T-helper 2 cell (primary cell): ENCODE data around the gene GPATCH3.
"Not testable (repeated sequence)": the region's sequence is repeated elsewhere in the genome, so short reads cannot be mapped to it uniquely, and the experiment has no call there.

ENCODE experiments used
- DNase-seq, 5 experiments: peaks; one replicate each; pipeline versions ENCODE4 v3.0.0 to v3.0.0-alpha.2; 2012 to 2022

Gene GPATCH3

DNA sequence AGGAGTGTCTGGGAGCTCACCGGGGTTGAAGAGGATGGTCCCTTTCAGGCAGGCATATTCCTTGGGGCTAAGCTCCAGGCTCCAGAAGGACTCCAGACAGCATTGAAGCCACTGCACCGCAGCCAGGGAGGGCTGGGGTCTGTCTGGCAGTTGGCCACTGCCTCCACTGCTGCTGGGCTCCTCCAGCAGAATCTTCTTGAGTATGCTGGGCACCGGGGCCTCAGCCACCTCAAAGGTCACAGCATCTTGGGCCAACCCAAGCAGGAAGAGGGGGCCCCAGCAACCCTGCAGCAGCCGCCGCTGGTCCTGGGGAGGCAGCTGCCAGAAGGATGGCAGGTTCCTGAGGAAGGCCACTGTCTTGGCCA is 13.1 kb upstream of the GPATCH3 start:
- no peak for DNase-seq

DNA sequence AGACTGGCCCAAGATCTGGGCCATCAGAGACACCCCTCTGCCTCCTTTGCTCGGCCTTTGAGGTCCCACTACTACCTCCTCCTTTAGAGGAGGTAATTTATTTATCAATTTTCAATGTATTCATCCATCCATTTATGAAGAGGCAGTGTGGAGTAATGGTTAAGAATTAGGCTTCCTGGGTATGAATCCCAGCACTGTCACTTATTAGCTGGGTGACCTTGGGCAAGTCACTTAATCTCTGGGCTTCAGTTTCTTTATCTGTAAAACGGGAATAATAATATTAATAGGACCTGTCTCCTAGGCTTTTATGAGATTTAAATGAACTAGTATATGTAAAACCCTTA is 11.9 kb upstream of the GPATCH3 start:
- no peak for DNase-seq

DNA sequence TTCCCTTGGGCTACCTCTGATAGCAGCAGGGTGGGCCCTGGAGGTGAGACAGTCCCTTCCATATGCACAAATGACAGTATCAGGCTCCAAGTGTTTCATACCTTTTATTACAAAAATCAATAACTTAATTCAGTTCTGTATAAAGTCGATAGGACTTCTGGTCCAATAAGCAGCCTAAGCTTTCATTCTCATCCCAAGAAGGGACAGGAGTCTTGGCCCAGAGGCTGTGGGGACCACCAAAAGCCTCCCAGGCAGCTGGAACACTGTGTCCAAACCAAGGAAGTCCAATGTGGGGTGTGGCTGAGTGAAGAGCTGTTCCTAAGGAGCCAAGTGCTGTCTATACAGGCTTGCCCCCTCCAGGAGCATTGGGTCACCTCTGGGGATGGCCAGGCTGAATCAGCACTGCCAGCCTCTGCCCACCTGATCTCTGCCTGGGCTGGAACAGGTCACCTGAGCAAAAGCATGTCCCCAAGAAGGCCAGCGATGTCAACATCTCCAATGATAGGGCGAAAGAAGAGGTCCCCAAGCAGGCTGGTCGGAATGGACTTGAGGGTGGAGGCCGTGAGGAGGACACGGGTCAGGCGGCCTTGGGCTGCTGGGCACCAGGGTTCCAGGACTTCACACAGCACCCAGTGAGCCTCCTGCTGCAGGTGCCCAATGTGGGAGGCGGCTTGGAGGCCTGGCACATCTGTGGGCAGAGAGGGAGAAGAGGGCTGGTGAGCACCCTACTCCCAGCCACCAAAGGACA is 11.3 kb upstream of the GPATCH3 start:
- no peak for DNase-seq

- no peak for DNase-seq
These were observed 10.3 kb upstream of the GPATCH3 start for GRCh38 chr1:26910343-26911160.

GRCh38 chr1:26909951-26910342 is 9.7 kb upstream of the GPATCH3 start:
- no peak for DNase-seq

DNA sequence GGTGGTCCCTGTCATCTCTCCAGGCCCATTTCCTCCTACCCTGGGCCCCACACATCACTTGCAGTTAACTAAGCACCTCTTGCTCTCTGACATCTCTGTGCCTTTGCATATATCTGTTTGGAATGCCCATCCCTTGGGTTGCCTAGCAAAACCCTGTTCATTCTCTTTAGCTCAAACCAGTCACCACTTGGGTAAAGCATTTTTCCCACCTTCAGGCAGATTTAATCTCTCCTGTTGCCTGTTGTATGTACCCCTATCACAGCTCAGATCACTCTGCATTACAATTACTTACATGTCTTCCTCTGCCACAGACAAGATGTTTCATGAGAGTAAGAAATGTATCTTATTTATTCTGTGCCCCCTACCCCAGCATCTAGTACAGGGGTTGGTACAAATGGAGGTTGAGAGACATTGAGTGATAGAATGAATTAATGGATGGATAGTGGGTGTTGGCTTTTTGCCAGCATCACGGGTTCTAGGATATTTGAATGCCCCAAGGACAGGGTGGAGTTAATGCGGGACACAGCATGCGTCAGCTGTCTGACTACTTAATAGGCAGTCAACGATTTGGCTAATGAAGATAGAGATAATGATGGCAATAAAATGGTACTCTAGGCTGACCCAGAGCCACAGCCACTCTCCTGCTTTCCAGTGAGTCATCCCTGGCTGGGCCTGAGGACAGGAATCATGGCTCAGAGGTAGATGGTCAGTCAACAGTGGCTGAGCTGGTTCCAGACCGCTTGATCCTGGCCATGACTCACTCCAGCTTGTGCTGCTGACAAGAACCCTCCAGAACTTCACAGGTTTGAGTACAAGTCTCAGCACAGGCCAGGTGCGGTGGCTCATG is 7.0 kb upstream of the GPATCH3 start:
- DNase-seq = no peak

- peak in 1 of 5 experiments; percentile 9 for DNase-seq
These were observed 696 bp upstream of the GPATCH3 start for GRCh38 chr1:26900815-26901511.

- no peak for DNase-seq
These were observed 2.9 kb downstream of the GPATCH3 start for GRCh38 chr1:26897351-26897750.

DNA sequence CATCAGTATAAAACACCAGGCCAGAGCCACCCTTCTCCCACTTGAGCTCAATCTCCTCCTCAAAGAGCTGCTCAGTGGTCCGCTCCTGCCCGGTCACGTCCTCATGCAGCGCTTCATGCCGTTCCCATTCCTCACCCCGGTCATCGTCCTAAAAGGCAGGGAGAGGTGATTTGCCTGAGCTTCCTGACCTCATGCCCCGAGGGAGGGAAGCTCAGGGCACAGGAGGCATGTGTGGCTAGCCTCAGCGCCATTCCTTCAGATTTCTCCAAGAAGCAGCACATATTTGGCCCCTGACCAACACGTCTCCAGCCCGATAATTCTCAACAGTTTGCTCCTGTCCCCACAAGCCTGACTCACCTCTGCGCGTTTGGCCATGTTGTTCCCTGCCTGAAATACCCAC is 6.0 kb downstream of the GPATCH3 start:
- no peak for DNase-seq

GRCh38 chr1:26890467-26890796 is 9.8 kb downstream of the GPATCH3 start:
- DNase-seq = peak in 1 of 5 experiments; percentile 6

DNA sequence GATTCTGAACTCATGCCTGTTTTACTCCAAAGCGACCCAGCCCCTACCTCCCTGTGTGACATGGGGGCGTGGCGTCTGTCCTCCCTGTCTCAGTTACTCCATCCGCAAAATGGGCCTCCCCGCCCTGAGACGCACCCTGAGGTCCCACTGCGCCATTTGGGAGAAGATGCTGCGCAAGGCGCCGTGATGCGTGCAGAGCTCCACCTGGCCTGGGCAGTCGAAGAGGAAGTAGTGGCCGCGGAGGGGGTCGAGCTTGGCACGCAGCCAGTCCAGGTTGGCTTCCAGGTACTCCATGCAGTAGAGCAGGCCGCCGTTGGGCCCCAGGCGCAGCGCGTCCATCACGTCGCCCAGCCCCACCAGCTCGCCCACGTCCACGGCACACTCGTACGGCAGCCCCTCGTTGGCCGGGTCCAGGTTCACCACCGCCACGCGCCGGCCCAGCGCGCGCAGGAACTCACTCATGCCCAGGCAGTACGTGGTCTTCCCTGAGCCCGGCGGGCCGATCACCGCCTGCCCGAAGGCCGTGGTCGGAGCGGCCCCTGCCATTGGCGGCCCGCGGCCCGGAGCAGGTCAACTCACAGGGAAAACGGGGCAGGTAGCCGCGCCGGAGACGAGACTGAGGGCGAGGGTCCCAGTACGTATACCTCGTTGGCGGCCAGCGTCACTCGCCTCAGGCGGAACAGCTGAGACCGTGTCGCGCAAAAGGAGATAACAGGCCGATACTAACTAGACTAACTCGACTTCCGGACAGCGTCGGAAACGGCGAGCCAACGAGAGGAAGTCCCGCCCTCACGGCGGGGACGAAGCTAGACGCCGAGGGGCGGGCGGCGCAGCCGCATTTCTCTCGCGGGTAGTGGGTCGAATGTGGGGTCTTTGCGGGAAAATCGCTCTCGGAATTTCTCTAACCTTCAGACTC is 10.5 kb downstream of the GPATCH3 start, which contains the start of gene GPN2:
Gene GPN2 (minus strand): TSS at position 733 of the 916 bp plus-strand sequence. CDS start 187 bp downstream, at position 546.
- peak; percentile 51 to 91 (median 63) for DNase-seq

GRCh38 chr1:26888231-26888630 is 12.0 kb downstream of the GPATCH3 start:
- no peak for DNase-seq

DNA sequence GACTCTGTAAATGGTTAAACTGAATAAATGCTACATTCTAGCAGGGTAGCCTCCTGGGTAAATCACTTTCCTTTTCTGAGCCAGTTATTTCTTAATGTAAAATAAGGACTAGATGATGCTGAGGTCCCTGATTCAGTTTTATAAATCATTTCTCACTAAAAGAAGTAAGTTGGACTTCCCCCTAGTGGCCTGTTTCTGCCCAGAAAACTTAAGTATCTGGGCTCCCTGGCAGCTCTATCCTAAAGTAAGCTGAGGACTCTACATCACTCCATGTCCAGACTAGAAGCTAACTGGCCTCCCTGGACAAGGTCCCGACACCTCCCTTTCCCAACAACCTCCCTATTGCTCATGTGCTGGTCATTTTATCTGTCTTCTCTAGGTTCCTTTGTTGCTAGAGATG is 13.1 kb downstream of the GPATCH3 start:
- peak in 1 of 5 experiments; percentile 42 for DNase-seq

GRCh38 chr1:26882696-26883463 is 17.4 kb downstream of the GPATCH3 start:
- no peak for DNase-seq

- not testable (repeated sequence) for DNase-seq
These were observed 18.7 kb downstream of the GPATCH3 start for GRCh38 chr1:26881611-26882010.

GRCh38 chr1:26879793-26880192 is 20.5 kb downstream of the GPATCH3 start:
- DNase-seq = no peak

GRCh38 chr1:26877326-26877725 is 22.9 kb downstream of the GPATCH3 start:
- DNase-seq = no peak

GRCh38 chr1:26874896-26875295 is 25.4 kb downstream of the GPATCH3 start:
- DNase-seq = no peak

GRCh38 chr1:26873097-26873496 is 27.2 kb downstream of the GPATCH3 start:
- not testable (repeated sequence) for DNase-seq

DNA sequence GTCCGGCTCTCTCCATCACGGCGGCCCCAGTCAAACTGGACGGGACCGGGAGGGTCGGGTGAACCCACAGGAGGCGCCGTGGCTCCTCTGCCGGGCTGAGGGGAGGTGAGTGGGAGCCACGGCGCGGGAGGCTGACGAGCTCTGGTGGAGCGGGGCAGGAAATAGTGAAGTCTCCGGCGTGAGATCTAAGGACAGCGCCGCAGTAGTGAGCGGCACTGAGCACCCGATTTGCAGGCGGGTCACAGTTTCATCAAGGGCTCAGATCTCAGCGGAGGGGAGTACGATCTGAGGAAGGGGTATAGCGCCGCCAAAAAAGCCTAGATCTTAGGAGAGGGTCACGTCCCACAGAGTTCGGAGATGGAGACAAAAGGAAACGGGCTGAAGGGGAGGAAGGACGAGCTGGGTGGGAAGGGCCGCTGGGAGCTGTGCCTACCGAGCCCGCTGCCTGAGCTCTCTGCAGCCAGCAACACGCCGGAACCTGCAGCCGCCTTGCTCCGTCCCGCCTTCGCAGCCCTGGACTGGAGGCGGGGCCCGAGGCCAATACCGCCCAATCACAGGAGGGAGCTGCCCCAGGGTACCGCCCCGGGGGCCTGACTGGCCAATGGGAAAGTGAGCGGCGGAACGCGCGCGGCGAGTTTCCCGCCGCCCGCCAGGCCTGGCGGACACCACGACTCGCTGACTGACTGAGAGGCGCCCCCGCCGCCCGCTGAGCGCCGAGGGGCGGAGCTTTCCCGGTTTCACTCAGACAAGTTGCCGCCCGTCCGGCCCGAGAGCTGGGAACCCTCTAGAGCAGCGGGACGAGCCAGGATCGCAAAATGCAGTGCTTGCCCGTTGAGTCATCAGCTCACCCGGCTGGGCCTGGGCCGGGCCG is 35.4 kb downstream of the GPATCH3 start:
- DNase-seq = peak; percentile 87 to 98 (median 90)
